Pulmonary artery endothelial cell (primary cell): ENCODE measurements around the gene IFIT1. TPM values are rescaled to one million over a fixed set of nuclear protein-coding genes. Genes with fewer than 3 reads are reported as not detected.
"Not testable (repeated sequence)": the region's sequence is repeated elsewhere in the genome, so short reads cannot be mapped to it uniquely, and the experiment has no call there.

Experiments used
- DNase-seq: peaks from one replicate; pipeline ENCODE4 v3.0.0-alpha.2; 2011; ENCODE audit warnings: low read depth, low spot score
- total RNA-seq: library from RNA; depleted of rRNA; stranded (reverse); fragments of >200 nt; gene quantifications from 2 replicates; pipeline ENCODE4 v1.2.3, GENCODE V29; 2014

IFIT1 gene
- total RNA-seq, 1 donor from 2014 or later, result 3.8 TPM

DNA sequence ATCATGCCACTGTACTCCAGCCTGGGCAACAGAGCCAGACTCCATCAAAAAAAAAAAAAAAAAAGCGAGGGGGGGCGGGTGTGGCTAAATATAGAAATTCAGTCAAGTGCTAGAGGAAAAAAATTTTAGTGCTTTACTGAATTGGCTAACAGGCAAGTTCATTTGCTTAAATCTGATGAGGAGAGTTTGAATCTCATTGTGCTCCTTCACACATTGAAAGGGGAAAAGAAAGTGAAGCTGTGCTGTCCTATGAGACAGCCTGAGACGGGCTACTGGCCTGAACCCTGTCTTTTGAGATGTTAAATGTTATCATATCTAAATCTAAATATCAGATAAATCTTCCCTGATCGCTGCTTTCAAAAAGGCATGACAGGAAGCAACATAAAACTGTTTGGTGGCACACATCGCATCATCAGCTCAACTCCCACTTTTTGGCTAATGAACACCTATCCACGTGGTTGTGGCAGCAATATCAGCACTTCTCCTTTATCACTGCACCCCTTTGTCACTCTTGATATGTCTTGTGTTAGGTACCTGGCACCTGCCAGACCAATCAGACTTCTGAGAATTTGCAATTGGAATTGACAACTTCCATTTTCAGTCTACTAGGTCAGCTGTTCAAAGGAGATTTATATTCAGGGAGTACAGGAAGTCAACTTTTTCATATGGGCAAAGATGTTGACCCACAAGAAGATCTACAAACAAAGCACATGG is 28.5 kb upstream of the IFIT1 start:
- DNase-seq, result no peak

DNA sequence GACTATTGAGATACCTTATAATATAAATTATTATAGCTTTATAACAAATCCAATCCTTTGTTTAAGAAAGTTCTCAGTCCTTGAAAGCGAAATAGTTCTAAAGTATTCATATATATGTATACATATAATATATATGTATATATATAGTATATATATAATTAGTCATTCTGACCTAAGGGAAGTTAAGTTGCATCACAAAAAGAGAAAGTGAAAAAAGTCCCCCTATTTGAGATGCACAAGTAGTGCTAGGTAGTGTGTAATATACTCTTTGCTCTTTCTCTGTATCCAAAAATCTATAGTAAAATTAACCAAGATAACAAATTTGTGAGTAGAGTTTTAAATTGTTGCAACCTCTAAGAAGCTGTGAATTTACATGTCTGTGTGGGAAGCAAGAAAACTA is 27.9 kb upstream of the IFIT1 start:
- DNase-seq, result no peak

DNA sequence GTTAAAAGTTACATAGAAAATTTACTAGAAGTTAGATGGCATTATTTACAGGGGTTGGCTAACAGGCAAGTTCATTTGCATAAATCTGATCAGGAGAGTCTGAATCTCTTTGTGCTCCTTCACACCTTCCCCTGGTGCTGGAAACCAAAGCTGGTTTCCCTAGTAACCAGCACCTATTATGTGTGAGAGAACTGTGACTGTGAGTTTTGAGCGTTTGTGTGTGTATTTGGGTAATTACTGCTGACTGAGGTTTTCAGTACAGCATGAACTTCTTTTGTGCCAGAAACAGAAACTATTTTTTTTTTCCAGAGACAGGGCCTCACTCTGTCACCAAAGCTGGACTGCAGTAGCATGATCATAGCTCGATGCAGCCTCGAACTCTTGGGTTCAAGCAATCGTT is 24.9 kb upstream of the IFIT1 start:
- DNase-seq, result no peak

DNA sequence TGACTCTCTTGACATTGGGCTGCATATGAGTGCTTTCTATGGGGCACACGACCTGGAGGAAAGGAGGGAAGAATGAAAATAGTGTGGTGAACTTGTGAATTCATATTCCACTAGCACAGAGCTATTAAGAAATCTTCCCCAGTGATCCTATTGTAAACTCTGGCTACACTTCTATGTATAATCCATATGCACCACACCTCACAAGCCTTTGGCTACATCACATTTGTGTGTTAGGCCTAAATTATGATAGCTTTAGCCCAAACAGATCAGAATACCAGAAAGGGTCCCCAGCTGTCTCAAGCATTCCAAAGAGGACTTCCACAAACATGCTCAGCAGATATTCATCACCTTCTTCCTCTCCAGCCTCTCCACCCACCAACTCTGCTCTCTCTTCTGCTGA is 24.3 kb upstream of the IFIT1 start:
- DNase-seq, result no peak

DNA sequence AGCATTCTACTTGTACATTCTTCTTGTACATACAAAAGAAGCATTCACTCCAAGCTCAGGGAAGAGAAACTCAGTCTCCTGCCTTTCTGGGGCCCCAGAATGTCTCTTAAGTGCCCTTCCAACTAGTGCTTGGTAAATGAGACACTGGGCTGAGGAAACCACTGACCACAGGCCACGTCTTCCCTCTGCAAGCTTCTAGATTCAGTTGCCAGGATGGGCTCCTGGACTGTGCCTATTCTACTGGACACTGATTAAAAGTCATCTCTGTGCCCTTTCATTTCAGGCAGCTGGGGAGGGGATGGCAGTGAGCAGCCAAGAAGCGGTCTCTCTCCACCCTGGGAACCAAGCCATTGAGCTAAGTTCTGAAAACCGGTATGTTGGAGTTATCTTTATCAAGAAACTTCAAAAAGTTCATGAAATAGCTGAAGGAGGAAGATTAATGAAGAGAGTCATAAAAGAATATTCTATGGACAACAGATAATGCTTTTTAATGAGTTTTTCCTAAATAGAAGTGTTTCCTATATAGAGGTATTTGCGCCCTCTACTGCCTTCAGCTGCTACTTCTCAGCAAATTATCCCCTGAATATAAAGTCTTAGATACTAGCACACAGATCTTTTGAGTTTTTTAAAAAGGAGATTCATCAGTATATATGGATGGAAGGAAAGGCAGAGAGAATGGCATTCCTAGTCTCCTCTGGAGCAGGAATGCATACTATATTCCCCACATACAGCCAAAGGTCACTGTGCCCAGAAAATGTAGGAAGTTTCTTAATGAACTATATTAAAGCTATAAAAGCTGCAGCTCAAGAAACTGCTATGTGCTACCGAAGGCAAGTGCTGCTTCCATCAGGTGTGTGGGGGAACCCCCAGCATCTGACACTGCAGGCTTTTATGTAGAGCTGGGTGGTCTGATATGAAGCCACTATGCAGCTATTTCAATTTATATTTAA is 23.0 kb upstream of the IFIT1 start:
- no peak for DNase-seq

DNA sequence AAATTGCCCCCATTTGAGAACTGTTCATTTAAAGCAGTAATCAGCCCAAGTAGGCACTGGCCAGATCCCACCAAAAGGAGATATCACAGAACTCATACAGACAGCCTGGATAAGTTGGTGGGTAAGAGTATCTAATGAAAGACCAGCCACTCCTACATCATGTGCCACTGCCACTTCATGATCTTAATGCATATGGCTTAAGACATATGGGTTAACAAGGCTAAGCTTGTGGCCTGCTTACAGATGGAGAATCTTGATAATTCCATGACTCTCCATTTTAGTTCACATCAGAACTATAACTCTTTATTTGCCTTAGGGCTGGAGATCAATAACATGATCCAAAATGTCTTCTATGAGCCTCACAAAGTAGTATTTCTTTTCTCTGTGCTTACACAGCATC is 21.3 kb upstream of the IFIT1 start:
- DNase-seq, result no peak

DNA sequence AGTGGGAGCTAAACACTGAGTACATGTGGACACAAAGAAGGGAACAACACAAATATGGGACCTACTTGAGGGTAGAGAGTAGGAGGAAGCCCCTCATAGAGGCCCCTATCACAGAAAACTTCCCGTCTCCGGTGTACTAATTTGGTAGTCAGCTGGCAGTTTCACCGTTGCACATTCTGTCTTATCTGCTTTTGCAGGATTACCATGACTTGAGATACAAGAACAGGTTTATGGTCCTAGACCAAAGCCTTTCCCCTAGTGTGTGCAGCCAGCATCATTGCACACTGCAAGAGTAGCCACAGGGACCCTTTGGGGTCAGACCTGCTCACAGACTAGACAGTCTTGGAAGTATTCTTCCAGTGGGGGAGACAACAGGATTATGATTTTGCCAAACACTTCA is 20.4 kb upstream of the IFIT1 start:
- no peak for DNase-seq

DNA sequence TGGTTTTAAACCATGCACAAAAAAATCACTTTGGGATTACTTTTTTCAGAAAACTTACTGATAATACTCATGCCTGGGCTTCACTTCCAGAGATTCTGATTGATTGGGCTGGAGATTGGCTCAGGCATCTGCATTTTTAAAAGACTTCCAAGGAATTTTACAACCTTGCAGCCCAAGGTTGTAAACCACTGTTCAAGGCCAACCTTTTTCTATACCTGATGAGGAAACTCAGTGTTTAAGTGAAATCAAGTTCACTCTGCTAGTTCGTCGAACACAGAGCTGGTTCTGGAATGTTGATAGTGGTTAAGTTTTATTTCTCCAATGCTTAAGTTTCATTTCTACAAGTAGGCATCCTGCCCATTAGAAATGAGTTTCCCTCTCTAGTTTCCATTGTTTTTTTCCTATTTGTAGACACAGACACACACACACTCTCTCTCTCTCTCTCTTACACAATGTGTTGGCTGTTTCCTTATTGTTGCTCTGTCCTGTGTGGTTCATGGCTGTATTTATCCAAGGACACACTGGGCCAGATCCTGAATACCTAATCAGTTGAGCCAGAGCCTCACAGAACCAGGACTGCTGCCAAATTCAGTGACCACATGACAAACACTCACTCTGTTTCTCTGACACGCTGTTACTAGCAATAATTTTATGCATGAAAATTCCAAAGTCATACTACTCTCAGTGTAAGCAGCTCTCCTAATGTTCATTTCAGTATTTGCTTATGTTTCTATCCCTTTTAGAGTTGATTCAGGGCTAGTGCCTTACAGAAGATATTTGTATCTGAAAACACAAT is 18.3 kb upstream of the IFIT1 start:
- peak; percentile 96 for DNase-seq

DNA sequence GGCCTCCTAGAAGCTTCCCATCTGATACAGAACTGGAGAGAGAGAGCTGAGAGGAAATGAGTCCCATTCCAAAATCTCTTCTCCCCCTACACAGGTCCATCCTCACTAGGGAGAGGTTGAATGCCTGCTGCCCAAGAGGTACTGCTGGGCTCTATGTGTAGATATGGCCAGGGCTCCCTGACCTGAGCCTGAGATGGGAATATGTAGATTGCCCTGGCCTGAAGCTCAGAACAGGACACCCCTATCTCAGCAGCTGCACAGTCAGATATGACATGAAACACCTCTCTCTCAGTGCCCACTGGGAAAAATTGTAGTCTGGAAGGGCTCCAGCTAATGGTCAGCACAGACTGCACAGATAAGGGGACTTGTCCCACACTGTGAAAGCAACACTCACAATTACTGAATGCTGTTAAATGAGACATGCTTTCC is 17.7 kb upstream of the IFIT1 start:
- DNase-seq, result no peak

DNA sequence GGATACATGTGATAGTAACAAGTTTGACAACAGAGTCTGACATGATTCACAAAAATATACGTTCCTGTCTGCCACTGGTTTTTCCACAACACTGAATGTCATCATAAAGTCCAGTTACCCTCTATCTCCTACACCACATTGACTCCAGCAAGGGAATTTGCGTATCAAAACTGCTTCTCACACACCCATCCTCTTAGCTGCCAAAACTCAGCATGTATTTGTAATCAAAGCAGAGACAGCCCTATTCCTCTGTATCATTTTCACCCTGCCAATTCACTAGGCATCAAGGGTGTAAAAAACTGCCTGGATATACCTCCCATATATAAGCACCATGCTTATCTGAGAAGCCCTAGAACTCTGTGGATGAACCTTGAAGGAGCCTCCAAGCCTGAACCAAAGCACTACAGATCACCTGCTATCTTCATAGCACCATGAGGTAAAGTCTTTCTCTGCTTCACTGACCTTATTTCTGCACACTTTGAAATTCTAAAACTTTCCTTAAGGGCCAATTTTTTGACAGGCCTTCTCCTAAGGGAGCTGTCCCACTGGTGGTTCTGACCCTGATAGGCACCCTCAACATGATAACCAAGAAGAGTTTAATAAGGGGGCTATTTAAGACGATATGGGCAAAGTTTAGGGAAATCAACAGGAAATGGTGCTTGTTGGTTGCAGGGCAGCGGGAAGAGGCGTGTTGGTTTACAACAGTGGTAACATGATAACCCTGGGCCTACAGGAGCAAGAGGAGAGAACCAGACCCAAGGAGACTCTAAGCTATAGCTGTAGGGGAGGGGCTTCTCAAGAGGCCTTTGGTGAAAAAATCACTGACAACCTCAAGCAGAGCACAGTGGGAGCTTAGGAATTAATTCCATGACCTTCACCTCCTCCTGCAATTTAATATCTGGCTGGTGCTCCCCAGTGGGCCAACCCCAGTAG is 14.5 kb upstream of the IFIT1 start, which contains the start of gene IFIT1B:
IFIT1B (plus strand) TSS at position 352 of the 933 bp plus-strand sequence; CDS start at position 432, 80 bp downstream.
- no peak for DNase-seq

DNA sequence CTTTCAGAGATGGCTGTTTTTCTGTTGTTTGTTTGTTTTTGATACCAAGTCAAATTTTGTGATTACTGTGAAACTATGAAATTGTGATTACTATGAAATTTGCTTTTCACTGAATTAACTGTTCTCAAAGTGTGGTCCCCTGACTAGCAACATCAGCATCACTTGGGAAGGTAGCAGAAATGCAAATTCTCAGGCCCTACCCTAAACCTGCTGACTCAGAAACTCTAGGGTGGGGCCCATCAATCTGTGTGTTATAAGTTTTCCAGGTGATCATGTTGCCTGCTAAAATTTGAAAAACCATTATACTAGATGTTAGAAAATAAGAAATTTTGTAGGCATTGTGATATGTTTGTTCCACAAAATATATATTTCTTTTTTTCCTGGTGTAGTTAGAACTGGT is 13.3 kb upstream of the IFIT1 start:
- DNase-seq, result no peak

DNA sequence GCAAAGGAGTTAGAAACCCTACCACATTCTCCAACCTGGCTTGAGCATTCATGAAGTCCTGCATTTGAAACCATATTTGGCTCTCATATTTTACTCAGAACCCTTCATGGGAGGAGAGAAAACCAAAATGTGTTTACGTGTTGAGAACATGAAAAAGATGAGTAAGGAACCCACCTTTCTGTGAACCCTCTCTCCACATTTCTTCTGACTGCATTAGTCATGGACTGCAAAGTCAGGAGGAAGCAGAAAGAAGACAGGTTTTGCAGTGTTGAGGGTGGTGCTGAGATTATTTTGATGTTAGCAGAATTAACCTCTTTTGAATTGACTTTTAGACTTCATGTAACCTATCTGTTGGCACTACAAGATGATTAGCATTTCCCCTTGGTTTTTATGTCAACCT is 9.7 kb upstream of the IFIT1 start:
- no peak for DNase-seq

DNA sequence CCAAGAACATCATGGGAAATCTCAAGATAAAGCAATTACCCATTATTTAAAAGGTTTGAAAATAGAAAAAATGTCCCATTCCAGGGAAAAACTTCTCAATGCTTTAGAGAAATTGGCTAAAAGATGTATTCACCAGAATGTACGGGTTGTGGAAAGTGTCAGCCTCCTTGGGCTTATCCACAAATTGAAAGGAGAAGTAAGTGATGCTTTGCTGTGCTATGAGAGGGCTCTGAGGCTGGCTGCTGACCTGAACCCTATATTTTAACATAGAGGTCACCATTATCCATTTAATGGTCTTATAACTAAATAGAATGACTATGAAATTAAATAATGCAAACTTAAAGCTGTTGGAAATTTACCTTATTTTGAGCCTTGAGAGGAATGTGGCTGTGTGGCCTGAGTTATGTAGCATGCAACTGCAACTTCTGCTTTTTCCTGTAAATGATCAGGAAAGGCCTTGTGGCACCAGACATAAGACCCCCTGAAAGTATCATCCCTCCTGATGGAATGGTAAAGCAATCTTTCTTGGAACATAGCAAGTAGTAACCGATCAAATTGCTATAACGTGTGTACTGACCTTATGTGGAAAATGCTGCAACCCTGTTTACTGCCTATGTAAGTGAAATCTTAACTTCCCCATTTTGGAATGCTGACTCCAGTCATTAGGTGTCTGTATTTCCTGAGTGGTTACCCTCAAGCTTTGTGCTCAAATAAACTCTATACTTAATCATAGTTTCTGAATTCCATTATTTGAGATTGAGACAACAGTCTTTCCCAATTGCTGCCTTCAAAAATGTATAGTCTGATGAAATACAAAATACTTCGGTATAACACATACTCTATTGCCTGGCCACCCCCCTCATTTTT is 7.7 kb upstream of the IFIT1 start:
- no peak for DNase-seq

DNA sequence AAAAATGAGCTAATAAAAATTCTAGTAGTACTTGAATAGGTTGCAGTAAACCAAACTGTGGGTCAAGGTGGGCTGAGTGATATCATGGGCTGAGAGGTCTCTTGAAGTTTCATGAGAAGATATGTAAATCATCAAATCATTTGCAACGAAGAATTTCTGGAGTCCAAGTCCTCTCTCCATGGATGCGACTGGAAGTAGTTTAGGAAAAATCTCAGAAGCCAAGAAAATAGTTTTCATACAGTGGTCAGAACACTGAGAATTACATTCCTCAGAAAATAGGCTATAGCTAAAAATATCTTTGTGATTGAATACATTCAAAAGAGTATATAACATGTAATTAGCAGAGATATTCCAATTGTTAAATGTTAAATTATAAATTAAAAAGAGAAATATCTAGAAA is 3.6 kb upstream of the IFIT1 start:
- DNase-seq, result no peak

DNA sequence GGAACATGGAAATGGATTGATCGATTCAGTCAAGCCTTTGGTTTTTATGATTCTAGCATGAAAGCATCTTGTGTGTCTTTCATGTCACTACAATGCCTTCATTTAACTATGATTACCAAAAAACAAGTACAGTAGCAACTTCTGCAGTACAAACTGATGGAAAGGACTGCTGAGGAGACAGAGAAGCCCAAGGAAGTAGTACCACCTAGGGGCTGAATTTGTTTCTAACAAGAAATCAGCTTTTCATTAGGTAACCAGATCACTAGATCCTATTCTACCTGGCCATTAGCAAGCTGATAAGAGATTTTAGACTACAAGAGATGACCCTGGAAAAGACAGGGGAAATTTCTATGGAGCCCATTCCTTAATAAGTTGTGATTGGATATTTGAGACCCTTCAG is 3.2 kb upstream of the IFIT1 start:
- DNase-seq, result no peak

DNA sequence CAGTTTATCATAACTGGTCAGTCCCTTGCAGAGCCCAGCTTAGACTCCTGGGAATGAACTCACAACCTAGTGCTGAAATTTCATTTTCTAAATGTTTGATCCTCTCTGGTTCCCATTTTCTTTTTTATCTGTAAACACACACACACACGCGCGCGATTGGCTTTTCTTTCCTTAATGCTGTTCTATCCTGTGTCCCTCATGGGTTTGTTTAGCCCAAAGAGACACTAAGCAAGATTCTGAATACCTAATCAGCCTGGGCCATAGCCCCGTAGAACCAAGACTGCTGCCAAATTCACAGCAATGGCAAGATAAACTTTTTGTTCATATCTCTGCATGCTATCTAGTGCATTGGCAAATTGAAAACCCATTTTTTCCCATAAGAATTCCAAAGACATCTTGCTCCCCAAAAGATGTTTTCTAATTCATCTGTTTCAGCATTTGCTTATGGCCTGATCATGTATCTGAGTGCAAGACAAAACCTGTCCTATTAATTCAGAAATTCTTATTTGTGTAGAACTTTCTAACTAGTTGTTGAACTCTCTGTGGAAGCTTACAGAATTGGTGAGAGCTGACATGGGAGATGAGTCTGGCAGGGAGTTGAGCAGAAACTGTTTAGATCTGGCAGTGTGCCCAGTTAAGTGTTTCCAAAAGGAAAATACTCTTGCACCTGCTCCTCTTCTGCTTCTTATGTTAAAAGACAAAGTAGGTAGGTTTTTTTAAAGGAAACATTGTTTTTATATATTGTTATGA is 1.8 kb upstream of the IFIT1 start:
- DNase-seq, result no peak

DNA sequence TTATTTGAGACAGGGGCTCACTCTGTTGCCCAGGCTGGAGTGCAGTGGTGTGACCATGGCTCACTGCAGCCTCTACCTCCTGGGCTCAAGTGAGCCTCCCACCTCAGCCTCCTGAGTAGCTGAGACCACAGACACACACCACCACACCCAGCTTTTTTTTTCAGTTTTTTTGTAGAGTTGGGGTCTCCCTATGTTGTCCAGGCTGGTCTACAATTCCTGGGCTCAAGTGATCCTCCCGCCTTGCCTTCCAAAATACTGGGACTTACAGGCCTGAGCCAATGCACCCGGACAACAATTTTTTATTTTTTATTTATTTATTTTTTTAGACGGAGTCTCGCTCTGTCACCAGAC is 1.2 kb upstream of the IFIT1 start:
- DNase-seq, result not testable (repeated sequence)

DNA sequence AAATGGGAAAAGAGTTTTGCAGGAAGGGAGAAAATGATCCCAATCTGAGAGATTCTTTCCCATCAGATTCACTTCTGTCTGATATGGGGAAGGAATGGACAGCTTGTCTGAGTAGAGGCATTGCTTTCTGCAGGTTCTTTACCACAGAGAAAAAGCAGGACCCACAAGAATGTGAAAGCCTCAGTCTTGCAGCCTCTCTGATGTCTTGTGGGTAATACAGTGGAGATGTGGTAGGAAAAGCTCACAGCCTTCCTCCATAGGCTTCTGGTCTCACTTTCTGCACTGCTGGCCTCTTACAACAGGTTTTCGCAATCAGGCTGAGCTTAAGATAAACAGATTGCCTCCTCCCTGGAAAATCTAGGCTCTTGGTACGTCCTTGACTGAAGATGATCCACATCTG is 551 bp downstream of the IFIT1 start:
- no peak for DNase-seq

DNA sequence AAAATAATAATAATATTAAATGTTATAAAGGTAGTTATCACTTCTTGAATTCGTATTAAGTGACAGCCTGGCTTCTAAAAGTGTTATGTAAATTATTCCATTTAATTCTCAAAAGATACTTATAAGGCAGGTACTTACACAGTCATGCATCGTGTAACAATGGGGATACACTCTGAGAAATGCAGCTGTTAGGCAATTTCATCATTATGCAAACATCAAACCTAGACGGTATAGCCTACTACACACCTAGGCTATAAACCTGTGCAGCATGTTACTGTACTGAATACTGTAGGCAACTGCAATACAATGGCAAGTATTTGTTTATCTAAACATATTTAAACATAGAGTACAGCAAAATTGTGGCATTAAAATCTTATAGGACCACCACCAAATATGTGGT is 1.5 kb downstream of the IFIT1 start:
- no peak for DNase-seq
